ENCODE data around the gene ENG. TPM values are rescaled to one million over a fixed set of nuclear protein-coding genes. Genes with fewer than 3 reads are reported as not detected.
"Not testable (repeated sequence)": the region's sequence is repeated elsewhere in the genome, so short reads cannot be mapped to it uniquely, and the experiment has no call there.

The ENG gene
- total RNA-seq, 1 experiment from 2014 or later: 25.1 TPM

DNA sequence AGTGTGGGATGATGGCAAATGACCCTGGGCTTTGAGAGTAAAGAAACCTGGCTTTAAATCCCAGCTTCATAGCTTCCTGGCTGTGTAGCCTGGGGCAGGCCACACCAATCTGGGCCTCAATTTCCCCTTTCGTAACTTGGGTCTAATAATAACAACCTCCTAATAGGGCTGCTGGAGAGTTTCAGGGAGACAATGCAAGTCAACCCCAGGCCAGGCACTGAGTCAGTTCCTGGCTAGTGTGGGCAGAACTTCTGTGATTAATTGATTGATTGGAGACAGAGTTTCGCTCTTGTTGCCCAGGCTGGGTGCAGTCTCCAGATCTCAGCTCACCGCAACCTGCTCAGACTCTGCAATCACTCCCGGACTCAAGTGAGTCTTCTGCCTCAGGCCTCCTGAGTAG is 72.7 kb downstream of the ENG start:
- H3K27me3 ChIP-seq (ENCODE audit: control insufficient read depth, insufficient read depth, low read length): no peaks in the 10 kb centered on the region
- ChIA-PET POLR2A (no interaction called here), CTCF (interaction anchor here (0.6 to 0.7 kb wide), 3 partner anchors 9 to 62 kb away, joined by 3 to 10 read pairs (median 4); no protein-coding TSS in a partner anchor)
- intact Hi-C loops (cut with micrococcal nuclease; ENCODE audit: unreplicated experiment) (no loop called here), in situ Hi-C loops (cut with HindIII; ENCODE audit: low pct_unique_long_range_greater_than_20kb, low sequenced_read_pairs) (no loop called here)
- H3K27ac ChIP-seq (ENCODE audit: low read length): no peak overlapping the region
- no TSS peak for BruUV-seq (replicated peaks)
- TF ChIP-seq, protein P1, sequence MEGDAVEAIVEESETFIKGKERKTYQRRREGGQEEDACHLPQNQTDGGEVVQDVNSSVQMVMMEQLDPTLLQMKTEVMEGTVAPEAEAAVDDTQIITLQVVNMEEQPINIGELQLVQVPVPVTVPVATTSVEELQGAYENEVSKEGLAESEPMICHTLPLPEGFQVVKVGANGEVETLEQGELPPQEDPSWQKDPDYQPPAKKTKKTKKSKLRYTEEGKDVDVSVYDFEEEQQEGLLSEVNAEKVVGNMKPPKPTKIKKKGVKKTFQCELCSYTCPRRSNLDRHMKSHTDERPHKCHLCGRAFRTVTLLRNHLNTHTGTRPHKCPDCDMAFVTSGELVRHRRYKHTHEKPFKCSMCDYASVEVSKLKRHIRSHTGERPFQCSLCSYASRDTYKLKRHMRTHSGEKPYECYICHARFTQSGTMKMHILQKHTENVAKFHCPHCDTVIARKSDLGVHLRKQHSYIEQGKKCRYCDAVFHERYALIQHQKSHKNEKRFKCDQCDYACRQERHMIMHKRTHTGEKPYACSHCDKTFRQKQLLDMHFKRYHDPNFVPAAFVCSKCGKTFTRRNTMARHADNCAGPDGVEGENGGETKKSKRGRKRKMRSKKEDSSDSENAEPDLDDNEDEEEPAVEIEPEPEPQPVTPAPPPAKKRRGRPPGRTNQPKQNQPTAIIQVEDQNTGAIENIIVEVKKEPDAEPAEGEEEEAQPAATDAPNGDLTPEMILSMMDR (IDR thresholded peaks at IDR 0.05): no peak
- TF ChIP-seq SIN3A (IDR thresholded peaks at IDR 0.05; ENCODE audit: borderline replicate concordance, insufficient read depth, low read depth, low read length) (no peak), TCF7L2 (IDR thresholded peaks at IDR 0.05; ENCODE audit: low read depth, low read length) (no peak), POLR2AphosphoS5 (IDR thresholded peaks at IDR 0.05; ENCODE audit: low read depth, low read length) (no peak)
- TF ChIP-seq, protein P2, sequence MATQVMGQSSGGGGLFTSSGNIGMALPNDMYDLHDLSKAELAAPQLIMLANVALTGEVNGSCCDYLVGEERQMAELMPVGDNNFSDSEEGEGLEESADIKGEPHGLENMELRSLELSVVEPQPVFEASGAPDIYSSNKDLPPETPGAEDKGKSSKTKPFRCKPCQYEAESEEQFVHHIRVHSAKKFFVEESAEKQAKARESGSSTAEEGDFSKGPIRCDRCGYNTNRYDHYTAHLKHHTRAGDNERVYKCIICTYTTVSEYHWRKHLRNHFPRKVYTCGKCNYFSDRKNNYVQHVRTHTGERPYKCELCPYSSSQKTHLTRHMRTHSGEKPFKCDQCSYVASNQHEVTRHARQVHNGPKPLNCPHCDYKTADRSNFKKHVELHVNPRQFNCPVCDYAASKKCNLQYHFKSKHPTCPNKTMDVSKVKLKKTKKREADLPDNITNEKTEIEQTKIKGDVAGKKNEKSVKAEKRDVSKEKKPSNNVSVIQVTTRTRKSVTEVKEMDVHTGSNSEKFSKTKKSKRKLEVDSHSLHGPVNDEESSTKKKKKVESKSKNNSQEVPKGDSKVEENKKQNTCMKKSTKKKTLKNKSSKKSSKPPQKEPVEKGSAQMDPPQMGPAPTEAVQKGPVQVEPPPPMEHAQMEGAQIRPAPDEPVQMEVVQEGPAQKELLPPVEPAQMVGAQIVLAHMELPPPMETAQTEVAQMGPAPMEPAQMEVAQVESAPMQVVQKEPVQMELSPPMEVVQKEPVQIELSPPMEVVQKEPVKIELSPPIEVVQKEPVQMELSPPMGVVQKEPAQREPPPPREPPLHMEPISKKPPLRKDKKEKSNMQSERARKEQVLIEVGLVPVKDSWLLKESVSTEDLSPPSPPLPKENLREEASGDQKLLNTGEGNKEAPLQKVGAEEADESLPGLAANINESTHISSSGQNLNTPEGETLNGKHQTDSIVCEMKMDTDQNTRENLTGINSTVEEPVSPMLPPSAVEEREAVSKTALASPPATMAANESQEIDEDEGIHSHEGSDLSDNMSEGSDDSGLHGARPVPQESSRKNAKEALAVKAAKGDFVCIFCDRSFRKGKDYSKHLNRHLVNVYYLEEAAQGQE (IDR thresholded peaks at IDR 0.05; ENCODE audit: insufficient read depth in 1 of 2, low read depth in 2 of 2, low read length in 1 of 2): no peak
- H3K9me3 ChIP-seq (ENCODE audit: control insufficient read depth, insufficient read depth, low read depth, low read length): no peaks in the 10 kb centered on the region
- no peaks in the 10 kb centered on the region; the same call in 1 of the 2 replicates for H3K4me1 ChIP-seq (ENCODE audit: control insufficient read depth, insufficient read depth, low read length)
- DNase-seq (ENCODE audit: low read depth, low spot score) (no peak), ATAC-seq (no peak)
- no peak overlapping the region for H3K4me3 ChIP-seq (ENCODE audit: low read depth in 2 of 2, low read length in 2 of 2)
- H3K36me3 ChIP-seq (ENCODE audit: control insufficient read depth, insufficient read depth, low read length): no peaks in the 10 kb centered on the region; the same call in 1 of the 2 replicates

DNA sequence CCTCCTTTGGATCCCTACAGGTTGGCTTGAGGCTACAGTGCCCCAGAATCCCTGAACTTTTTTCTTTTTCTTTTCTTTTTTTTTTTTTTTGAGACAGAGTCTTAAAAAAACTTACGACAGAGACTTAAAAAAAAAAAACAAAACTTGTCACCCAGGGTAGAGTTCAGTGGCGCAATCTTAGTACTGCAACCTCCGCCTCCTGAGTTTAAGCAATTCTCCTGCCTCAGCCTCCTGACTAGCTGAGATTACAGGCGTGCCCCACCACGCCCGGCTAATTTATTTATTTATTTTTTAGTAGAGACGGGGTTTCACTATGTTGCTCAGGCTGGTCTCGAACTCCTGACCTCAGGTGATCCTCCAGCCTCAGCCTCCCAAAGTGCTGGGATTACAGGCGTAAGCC is 73.5 kb downstream of the ENG start:
- H3K4me3 ChIP-seq (ENCODE audit: low read depth in 2 of 2, low read length in 2 of 2); H3K27ac ChIP-seq (ENCODE audit: low read length); H3K36me3 ChIP-seq (ENCODE audit: control insufficient read depth, insufficient read depth, low read length); H3K27me3 ChIP-seq (ENCODE audit: control insufficient read depth, insufficient read depth, low read length); in situ Hi-C loops (cut with HindIII; ENCODE audit: low pct_unique_long_range_greater_than_20kb, low sequenced_read_pairs); H3K4me1 ChIP-seq (ENCODE audit: control insufficient read depth, insufficient read depth, low read length); ATAC-seq; BruUV-seq (replicated peaks); CTCF ChIA-PET; intact Hi-C loops (cut with micrococcal nuclease; ENCODE audit: unreplicated experiment); POLR2A ChIA-PET; H3K9me3 ChIP-seq (ENCODE audit: control insufficient read depth, insufficient read depth, low read depth, low read length); DNase-seq (ENCODE audit: low read depth, low spot score): not testable (repeated sequence)

DNA sequence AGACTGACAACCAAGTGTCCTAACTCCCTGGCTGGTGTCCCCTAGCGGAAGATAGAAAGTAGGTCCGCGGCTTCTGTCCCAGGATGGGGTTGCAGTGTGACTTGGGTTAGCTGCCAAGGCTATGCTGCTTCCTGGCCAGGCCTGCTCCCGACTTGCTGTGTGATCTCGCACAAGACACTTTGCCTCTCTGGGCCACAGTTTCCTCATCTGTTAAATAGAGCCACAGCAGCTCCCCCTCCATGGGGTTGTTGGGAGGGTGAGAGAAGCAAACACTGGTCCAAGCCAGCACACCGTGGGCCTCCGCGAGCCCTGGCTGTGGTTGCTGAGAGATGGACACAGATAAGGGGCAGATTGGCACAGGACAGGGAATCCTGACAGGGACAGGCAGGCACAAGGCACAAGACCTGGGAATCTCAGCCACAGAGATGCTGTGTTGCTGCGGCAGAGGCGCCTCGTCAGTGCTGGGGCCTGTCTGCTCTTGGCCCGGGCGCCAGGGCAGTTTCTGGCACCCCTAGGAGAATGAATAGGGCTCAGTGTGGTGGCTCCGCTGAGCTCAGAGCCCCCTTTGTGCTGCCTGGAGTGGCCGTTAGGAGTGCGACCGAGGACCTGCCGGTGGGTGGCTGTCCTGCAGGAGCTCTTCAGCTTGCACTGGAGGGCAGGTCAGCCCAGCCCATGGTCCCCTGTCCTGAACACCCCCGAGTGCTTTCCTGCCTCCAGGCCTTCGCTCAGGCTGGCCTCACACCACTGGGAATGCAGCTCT is 74.2 kb downstream of the ENG start:
- in situ Hi-C loops (cut with HindIII; ENCODE audit: low pct_unique_long_range_greater_than_20kb, low sequenced_read_pairs) (no loop called here), intact Hi-C loops (cut with micrococcal nuclease; ENCODE audit: unreplicated experiment) (no loop called here)
- no peaks in the 10 kb centered on the region for H3K27me3 ChIP-seq (ENCODE audit: control insufficient read depth, insufficient read depth, low read length)
- no TSS peak for BruUV-seq (replicated peaks)
- H3K4me1 ChIP-seq (ENCODE audit: control insufficient read depth, insufficient read depth, low read length): no peaks in the 10 kb centered on the region; the same call in 1 of the 2 replicates
- ChIA-PET POLR2A (no interaction called here), CTCF (no interaction called here)
- no peaks in the 10 kb centered on the region for H3K36me3 ChIP-seq (ENCODE audit: control insufficient read depth, insufficient read depth, low read length)
- TF ChIP-seq TCF7L2 (IDR thresholded peaks at IDR 0.05; ENCODE audit: low read depth, low read length) (no peak), POLR2AphosphoS5 (IDR thresholded peaks at IDR 0.05; ENCODE audit: low read depth, low read length) (no peak), SIN3A (IDR thresholded peaks at IDR 0.05; ENCODE audit: borderline replicate concordance, insufficient read depth, low read depth, low read length) (no peak)
- TF ChIP-seq, protein P1 (IDR thresholded peaks at IDR 0.05): no peak
- TF ChIP-seq, protein P2 (IDR thresholded peaks at IDR 0.05; ENCODE audit: insufficient read depth in 1 of 2, low read depth in 2 of 2, low read length in 1 of 2): no peak
- no peak overlapping the region for H3K4me3 ChIP-seq (ENCODE audit: low read depth in 2 of 2, low read length in 2 of 2)
- H3K27ac ChIP-seq (ENCODE audit: low read length): no peak overlapping the region
- DNase-seq (ENCODE audit: low read depth, low spot score) (no peak), ATAC-seq (no peak)
- no peaks in the 10 kb centered on the region for H3K9me3 ChIP-seq (ENCODE audit: control insufficient read depth, insufficient read depth, low read depth, low read length)
